Measurements from ENCODE around the gene KCTD1. TPM values are rescaled to one million over a fixed set of nuclear protein-coding genes. Genes with fewer than 3 reads are reported as not detected.

The KCTD1 gene
- polyA plus RNA-seq, 1 donor from 2014 or later, result 32.0 TPM

DNA sequence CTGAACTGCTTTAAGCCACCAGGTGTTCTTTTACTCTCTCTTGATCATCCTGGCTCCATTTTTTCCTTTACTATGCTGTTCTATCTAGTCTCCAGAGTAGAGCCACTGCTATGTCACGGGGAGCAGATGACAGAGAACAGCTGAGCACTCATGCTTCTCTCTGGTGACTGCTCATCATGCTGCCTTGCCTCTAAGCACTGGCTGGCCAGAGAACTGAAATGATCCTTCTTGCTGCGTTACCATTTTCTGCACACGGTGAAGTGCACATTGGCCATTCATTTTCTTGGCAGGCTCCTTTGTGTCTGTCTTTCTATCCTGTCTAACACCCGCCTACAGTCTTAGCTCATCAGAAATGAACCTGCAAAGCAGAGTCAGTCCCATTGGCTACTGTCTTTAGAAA, 86.0 kb downstream of the KCTD1 start:
- Histone ChIP-seq H3K27me3 (ENCODE audit: insufficient read depth, low read depth, low read length) (no peaks in the 10 kb centered on the region), H4K20me1 (ENCODE audit: insufficient read depth) (no peaks in the 10 kb centered on the region), H3K9me3 (ENCODE audit: low read length) (no peaks in the 10 kb centered on the region), H2AFZ (ENCODE audit: low read depth, low read length) (no peak overlapping the region), H3K9ac (ENCODE audit: low read length) (no peak overlapping the region), H3K27ac (ENCODE audit: low read length) (no peak overlapping the region), H3K9me2 (ENCODE audit: insufficient read depth, low read length) (no peaks in the 10 kb centered on the region), H3K36me3 (ENCODE audit: insufficient read depth, low read length) (peaks cover 13% of the 10 kb centered on the region), H3K4me2 (ENCODE audit: low read length) (no peak overlapping the region), H3K4me3 (ENCODE audit: low read length) (no peak overlapping the region), H3K79me2 (replicated peaks; ENCODE audit: insufficient read depth, low read length) (no peaks in the 10 kb centered on the region), H3F3A (ENCODE audit: insufficient read depth, low read length, poor library complexity, severe bottlenecking) (no peaks in the 10 kb centered on the region)
- TF ChIP-seq, protein P1, sequence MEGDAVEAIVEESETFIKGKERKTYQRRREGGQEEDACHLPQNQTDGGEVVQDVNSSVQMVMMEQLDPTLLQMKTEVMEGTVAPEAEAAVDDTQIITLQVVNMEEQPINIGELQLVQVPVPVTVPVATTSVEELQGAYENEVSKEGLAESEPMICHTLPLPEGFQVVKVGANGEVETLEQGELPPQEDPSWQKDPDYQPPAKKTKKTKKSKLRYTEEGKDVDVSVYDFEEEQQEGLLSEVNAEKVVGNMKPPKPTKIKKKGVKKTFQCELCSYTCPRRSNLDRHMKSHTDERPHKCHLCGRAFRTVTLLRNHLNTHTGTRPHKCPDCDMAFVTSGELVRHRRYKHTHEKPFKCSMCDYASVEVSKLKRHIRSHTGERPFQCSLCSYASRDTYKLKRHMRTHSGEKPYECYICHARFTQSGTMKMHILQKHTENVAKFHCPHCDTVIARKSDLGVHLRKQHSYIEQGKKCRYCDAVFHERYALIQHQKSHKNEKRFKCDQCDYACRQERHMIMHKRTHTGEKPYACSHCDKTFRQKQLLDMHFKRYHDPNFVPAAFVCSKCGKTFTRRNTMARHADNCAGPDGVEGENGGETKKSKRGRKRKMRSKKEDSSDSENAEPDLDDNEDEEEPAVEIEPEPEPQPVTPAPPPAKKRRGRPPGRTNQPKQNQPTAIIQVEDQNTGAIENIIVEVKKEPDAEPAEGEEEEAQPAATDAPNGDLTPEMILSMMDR (IDR thresholded peaks at IDR 0.05; ENCODE audit: poor library complexity, severe bottlenecking), result no peak
- TF ChIP-seq POLR2AphosphoS5 (IDR thresholded peaks at IDR 0.05), result no peak
- TF ChIP-seq, protein P2, sequence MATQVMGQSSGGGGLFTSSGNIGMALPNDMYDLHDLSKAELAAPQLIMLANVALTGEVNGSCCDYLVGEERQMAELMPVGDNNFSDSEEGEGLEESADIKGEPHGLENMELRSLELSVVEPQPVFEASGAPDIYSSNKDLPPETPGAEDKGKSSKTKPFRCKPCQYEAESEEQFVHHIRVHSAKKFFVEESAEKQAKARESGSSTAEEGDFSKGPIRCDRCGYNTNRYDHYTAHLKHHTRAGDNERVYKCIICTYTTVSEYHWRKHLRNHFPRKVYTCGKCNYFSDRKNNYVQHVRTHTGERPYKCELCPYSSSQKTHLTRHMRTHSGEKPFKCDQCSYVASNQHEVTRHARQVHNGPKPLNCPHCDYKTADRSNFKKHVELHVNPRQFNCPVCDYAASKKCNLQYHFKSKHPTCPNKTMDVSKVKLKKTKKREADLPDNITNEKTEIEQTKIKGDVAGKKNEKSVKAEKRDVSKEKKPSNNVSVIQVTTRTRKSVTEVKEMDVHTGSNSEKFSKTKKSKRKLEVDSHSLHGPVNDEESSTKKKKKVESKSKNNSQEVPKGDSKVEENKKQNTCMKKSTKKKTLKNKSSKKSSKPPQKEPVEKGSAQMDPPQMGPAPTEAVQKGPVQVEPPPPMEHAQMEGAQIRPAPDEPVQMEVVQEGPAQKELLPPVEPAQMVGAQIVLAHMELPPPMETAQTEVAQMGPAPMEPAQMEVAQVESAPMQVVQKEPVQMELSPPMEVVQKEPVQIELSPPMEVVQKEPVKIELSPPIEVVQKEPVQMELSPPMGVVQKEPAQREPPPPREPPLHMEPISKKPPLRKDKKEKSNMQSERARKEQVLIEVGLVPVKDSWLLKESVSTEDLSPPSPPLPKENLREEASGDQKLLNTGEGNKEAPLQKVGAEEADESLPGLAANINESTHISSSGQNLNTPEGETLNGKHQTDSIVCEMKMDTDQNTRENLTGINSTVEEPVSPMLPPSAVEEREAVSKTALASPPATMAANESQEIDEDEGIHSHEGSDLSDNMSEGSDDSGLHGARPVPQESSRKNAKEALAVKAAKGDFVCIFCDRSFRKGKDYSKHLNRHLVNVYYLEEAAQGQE (IDR thresholded peaks at IDR 0.05; ENCODE audit: borderline replicate concordance), result no peak
- TF ChIP-seq SMC3 (conservative IDR thresholded peaks at IDR 0.05; ENCODE audit: poor library complexity), result no peak
- no peak for TF ChIP-seq EP300 (conservative IDR thresholded peaks at IDR 0.05; ENCODE audit: poor library complexity, severe bottlenecking)
- no peak for TF ChIP-seq MXI1 (conservative IDR thresholded peaks at IDR 0.05; ENCODE audit: poor library complexity, severe bottlenecking)
- no peak for TF ChIP-seq RAD21 (conservative IDR thresholded peaks at IDR 0.05)

DNA sequence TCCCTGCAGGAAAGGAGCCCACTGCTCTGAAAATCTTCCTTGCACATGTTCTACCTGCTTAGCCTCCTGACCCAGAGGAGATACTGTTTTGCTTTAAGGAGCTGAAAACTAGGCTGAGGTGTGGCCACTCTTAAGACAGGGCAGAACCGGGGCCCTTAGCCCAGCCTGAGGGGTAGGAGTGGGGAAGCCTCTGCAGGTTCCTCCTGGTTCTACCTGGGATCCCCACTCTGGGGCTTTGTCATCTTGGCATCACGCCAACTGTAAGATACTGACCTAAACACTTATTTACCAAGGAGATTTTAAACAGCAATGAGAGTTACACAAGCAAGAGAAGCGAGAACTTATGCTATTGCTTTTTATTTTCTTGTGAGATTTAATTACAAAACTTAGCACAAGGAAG, 86.9 kb downstream of the KCTD1 start:
- H3F3A ChIP-seq (ENCODE audit: insufficient read depth, low read length, poor library complexity, severe bottlenecking), result no peaks in the 10 kb centered on the region
- TF ChIP-seq MXI1 (conservative IDR thresholded peaks at IDR 0.05; ENCODE audit: poor library complexity, severe bottlenecking) (no peak), EP300 (conservative IDR thresholded peaks at IDR 0.05; ENCODE audit: poor library complexity, severe bottlenecking) (no peak), EZH2 (IDR thresholded peaks at IDR 0.05; ENCODE audit: borderline replicate concordance, insufficient read depth, low read length, poor library complexity, severe bottlenecking) (no peak), SMC3 (conservative IDR thresholded peaks at IDR 0.05; ENCODE audit: poor library complexity) (no peak), TAF1 (IDR thresholded peaks at IDR 0.05; ENCODE audit: low read depth) (no peak), POLR2AphosphoS5 (IDR thresholded peaks at IDR 0.05) (no peak), RAD21 (conservative IDR thresholded peaks at IDR 0.05) (no peak)
- TF ChIP-seq, protein P2 (IDR thresholded peaks at IDR 0.05; ENCODE audit: borderline replicate concordance), result no peak
- TF ChIP-seq, protein P1 (IDR thresholded peaks at IDR 0.05; ENCODE audit: poor library complexity, severe bottlenecking), result no peak
- no peaks in the 10 kb centered on the region for H3K79me2 ChIP-seq (replicated peaks; ENCODE audit: insufficient read depth, low read length)
- H3K27me3 ChIP-seq (ENCODE audit: insufficient read depth, low read depth, low read length), result no peaks in the 10 kb centered on the region
- no peak overlapping the region for H3K9ac ChIP-seq (ENCODE audit: low read length)
- H3K27ac ChIP-seq (ENCODE audit: low read length), result no peak overlapping the region
- no peak overlapping the region for H3K4me2 ChIP-seq (ENCODE audit: low read length)
- no peak overlapping the region for H3K4me3 ChIP-seq (ENCODE audit: low read length)
- H3K36me3 ChIP-seq (ENCODE audit: insufficient read depth, low read length), result peaks cover 11% of the 10 kb centered on the region
- no peaks in the 10 kb centered on the region for H4K20me1 ChIP-seq (ENCODE audit: insufficient read depth)
- H2AFZ ChIP-seq (ENCODE audit: low read depth, low read length), result no peak overlapping the region
- H3K9me2 ChIP-seq (ENCODE audit: insufficient read depth, low read length), result no peaks in the 10 kb centered on the region
- H3K9me3 ChIP-seq (ENCODE audit: low read length), result no peaks in the 10 kb centered on the region
